AG08395 (cell line): ENCODE measurements around the gene TERC.

ENCODE experiments used
- DNase-seq: peaks from one replicate; pipeline ENCODE4 v3.0.0; 2012; ENCODE audit warnings: mixed read lengths, low spot score

Gene TERC

GRCh38 chr3:169764882-169765612 lies at the start of gene TERC:
TERC (minus strand) TSS chr3:169765060.
- DNase-seq: peak; percentile 89

GRCh38 chr3:169813757-169814517 lies 49.1 kb upstream of the TERC start:
- no peak for DNase-seq

DNA sequence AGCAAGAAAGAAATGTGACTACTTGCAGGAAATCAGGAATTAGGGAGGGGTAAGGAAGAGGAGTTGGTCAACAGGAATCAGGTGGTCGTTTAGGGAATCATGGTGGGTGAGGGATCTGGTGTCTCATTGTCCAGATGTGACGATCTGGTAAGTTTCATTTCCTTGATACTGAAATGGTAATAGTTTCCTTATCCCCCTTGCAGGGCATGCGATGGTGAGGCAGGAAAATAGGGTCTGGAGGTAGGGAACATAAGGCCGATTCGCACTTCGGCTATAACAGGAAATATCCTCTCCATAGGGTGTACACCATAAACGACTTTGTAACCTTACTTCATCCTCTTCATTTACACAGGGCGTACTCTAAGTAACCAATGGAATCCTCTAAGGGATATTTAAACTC lies 48.4 kb upstream of the TERC start:
- DNase-seq: no peak

DNA sequence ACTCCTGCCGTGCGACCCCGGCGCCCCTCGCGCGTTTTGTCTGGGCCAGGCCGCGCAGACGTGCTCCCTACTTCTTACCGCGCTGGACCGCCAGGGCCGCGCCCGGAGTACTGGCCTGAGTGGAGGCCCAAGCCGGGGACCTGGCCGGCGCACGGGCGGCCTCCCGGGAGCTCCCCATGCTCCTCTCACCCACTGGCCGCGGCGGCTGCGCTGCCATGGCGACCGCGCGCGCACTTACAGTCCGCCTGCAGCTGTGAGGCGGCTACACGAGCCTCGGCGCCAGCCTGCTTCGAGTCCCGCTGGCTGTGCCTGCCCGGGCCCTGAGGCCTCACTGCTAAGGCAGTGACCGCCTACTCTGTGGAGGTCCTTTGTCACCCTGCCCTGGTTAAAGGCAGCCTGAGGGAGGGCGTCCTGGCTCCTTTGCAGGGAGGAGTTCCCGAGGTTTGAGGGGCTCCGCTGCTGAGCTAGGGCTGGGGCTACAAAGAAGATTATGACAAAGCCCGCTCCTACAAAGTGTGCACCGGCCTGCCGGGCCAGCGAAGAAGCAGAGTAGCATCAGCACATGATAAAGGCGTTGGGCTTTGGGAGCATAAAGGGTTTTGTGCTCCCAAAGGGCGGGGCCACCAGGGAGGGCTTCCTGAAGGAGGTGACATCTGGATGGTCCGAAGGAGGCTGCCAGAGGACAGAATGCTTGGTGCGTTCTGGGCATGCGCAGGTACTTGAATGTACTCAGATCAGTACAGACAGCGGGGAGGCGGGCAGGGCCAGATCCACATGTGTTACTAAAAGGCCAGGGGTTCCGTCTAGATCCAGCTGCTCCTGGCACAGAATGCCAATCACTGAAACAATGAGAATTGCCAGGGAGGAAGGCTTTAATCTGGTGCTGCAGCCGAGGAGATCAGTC lies 47.7 kb upstream of the TERC start, which contains the start of the genes LRRC34 and LRRIQ4:
Gene LRRC34, minus strand, starts transcription at position 573 of the 904 bp plus-strand sequence. Its CDS starts 356 bp downstream, at position 217.
Gene LRRIQ4, plus strand, starts transcription at position 539 of the 904 bp plus-strand sequence. CDS start 9,052 bp downstream, outside the sequence.
- peak; percentile 80 for DNase-seq

- peak; percentile 41 for DNase-seq
Measured at GRCh38 chr3:169811631-169812331, 46.9 kb upstream of the TERC start.

DNA sequence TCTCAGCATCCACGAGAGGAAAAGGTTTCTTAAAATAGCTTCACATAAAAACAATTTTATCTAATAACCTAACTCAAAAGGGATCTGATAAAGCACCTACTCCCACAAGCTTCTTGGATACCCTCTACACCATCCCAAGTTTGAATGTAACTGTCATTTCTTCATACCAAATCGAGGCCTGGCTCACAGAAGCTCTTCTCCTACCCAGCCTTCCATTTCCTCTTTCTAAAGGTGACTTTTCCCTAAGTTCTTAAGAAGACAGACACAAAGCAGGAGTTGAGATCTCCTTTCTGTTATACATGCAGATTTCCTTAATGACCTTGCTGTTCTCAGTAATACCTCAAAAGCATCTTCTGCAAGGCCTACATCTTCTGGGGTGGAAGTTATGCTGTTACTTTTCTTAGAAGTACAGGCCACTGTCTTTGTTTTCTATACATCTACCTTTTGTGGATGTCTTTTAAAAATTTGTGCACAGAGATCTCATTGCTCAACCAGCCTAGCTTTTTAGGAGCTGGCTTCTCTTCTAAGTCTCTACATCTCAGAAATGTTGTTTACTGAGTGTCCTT lies 44.5 kb upstream of the TERC start:
- DNase-seq: no peak

DNA sequence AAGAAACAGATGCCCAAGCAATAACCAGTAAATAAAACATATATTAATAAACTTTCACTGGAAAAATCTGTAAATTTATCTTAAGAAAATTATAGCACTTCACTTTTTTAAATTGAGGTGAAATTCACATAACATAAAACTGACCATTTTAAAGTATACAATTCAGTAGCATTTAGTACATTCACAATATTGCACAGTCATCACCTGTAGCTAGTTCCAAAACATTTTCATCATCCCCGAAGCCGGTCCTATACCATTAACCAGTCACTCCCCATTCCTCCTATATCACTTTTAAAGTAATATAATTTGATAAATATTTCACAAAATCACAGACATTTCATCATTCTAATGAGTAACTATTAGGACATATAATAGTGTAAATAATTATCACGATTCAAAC lies 39.8 kb upstream of the TERC start:
- DNase-seq: no peak

DNA sequence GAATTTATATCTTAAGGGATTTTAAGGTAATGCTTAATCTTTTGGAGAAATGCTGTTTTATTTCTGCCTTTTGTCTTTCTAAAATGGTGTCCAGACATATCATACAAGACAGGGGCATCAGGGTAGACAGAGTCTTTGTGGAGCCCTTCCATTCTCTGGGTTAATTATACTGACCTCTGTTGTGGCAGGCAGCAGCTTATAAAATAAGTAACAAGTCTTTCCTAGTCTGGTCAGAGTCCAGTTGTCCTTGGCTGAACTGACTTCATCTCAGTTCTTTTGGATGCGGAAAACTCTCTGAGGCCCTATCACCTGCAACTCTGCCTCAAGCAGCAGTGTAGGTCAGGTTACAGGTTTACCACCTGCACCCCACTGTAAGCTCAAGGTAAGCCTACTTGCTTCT lies 27.5 kb upstream of the TERC start:
- no peak for DNase-seq

DNA sequence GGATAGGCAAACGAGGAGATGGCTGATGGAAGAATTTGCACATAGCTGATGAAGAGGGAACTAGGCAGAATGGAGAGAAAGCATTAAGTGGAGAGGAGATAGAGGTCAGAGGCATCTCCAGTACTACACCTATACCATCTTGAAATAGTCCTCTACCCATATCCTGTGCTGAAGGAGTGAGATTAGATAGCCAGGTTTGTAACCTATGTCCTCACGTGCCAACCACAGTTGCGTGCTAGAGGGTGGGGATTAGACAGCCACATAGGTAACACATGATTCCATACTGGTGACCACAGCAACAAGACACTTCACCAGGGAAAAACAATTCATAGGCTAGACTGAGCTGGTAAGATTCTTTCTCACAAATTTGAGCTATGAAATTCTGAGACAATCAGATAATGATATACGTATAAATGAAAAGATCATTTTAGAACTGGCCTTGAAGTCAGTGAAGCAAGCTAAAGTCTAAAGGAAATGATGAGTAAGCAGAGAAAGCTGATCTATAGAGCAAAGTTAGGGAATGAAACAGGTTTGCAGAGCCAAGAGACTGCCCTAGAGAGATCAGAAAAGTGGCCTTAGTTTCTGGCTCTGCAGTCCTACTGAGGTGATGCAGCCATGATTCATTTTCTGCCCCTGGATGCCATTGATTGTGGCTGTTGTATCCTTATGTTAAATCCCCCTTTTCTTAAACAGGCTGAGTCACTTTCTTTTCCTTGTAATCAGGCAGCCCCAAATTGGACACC lies 26.0 kb upstream of the TERC start:
- DNase-seq: no peak

DNA sequence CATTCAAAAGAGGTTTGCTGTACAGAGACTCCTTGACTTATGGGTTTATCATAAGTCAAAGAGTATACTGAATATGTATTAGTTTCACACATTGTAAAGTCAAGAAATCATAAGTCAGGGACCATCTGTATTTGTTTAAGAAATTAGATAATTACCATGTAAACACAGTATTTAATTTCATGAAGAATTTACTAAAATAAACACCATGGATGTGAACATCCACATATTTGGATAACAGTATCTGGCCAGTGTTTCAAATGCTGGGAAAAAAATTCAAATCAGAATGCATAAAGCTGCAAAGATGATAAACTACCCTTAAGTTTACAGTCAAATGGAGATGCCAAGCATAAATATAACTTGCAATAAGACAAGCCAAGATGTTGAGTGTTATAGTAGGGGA lies 25.4 kb upstream of the TERC start:
- DNase-seq: no peak

- no peak for DNase-seq
Measured at GRCh38 chr3:169787791-169788190, 22.9 kb upstream of the TERC start.

DNA sequence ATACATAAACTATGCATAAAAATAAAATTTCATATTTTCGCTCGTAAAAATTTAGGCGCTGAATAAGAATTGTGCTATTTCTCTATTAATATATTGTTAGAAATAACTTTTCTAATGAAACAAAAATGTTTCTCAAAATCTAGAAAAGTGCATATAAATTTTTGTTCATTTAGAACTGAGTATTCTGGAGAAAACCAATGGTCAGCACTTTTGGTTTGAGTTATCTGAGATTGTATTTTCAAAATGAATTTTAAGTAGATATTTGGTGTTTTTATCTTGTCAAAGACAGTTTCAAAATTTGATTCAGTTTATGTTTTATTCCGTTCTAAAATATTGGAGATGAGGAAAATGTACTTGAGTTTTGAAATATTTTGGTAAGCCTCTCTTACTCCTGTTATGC lies 22.3 kb upstream of the TERC start:
- no peak for DNase-seq

- no peak for DNase-seq
Measured at GRCh38 chr3:169781209-169781855, 16.5 kb upstream of the TERC start.

DNA sequence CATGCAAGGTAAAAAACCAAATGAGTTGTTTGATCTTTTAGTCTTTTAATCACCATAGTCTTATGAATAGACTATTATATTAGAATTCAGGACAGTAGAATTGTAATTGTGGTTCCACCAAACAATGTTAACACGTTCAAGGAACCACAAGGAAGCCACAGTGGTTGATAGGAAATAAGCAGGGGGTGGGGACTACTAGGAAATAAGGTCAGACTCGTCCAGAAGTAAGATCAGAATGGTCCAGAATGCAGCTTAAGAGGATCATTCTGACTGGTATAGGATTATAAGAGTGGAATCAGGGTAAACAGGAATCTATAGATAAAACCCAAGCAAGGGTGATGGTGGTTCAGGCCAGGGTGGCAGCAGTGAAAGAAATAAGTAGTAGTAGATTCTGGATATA lies 15.9 kb upstream of the TERC start:
- DNase-seq: no peak

- no peak for DNase-seq
Measured at GRCh38 chr3:169777822-169778221, 13.0 kb upstream of the TERC start.

DNA sequence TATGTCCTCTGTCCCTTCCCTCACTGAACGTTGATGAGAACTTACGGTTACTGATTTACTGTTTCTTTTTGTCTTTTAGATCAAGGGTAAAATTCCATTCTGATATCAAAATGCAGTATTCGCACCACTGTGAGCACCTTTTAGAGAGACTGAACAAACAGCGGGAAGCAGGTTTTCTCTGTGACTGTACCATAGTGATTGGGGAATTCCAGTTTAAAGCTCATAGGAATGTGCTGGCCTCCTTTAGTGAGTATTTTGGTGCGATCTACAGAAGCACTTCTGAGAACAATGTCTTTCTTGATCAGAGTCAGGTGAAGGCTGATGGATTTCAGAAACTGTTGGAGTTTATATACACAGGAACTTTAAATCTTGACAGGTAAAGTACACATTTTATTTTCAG lies 9.3 kb upstream of the TERC start:
- no peak for DNase-seq

DNA sequence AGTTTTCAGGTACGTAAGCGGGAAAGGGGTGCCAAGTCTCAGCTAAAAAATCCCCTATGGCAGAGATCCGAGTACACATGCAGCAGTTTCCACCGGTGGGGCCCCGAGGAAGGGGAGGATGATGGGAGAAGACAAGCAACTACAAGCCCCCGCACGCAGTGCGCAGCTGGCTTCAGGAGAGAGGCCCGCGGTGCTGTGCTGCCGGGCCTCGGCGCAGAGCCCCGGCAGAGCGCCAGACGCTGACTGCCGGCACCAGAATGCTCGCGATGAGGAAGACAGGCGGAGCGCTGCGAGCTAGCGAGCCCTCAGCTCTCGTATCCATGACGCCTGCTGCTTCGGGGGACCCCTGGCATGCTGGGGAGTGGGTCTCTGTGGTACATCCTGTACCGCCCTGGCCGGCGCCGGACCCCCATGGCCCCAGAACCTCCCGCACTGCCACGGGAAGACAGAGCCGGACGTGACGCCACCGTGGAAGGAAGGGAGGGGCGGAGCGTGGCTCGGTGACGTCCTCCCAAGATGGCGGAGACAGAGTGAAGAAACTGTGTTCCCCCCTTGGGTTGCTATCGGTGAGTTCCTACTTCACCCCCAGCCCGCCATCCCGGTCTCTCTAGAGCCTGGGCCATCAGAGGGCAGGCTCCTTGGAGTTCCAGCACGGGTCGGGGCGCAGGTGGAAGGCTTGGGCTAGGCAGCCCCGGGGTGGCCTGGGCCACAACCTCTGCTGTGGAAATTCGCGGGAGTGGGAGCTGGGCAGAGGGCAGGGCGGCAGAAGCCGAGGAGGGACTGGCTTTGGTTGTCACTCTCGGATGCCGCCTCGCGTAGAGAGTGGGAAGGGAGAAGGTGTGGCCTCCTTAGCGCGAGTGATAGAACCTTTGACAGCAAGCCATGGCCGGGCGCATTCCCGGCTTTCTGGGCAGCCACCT lies 8.3 kb upstream of the TERC start, which contains the start of gene MYNN:
Gene MYNN, plus strand, starts transcription at position 500 of the 920 bp plus-strand sequence. CDS start 900 bp downstream, outside the sequence.
- peak; percentile 81 for DNase-seq

- DNase-seq: peak; percentile 63
Measured at GRCh38 chr3:169772305-169772896, 7.5 kb upstream of the TERC start.
